Left cardiac atrium (tissue), 4 donors: ENCODE data around the gene CCL2. TPM values are rescaled to one million over a fixed set of nuclear protein-coding genes. Genes with fewer than 3 reads are reported as not detected.
"Not testable (repeated sequence)": the region's sequence is repeated elsewhere in the genome, so short reads cannot be mapped to it uniquely, and the experiment has no call there.

Experiments
- ATAC-seq, 2 donors: fragments of 200-7000 bp; cut with Tn5 transposase; one replicate each; pipeline ENCODE4 v1.9.1; 2020; ENCODE audit warnings: mild to moderate bottlenecking in 2 of 2, moderate library complexity in 2 of 2
- DNase-seq: peaks from one replicate; pipeline ENCODE4 v3.0.0-alpha.2; 2020
- intact Hi-C, 2 donors: fragments of 100-400 bp; cut with DNase I; formaldehyde crosslinking; loops; one replicate each; pipeline versions ENCODE4 v1.14.1 to v1.15.1; 2022 to 2023
- long read RNA-seq: library from polyadenylated mRNA; unstranded; transcript quantifications from one replicate; pipeline ENCODE4 v2.0.0, GENCODE V29; 2021
- total RNA-seq, 2 donors: library from RNA; stranded (reverse); fragmentation: NEBNext Ultra II Directional; extraction: Animal tissue kit (Norgen Biotek cat#: 25700); gene quantifications; one replicate each; pipeline ENCODE4 v1.2.1, GENCODE V29; 2021
- donor health status: DM: no; HTN: yes; CAD: no.
- donor health status: DM: no; HTN: yes; CAD: no; lungs with severe emphysema.
- donor health status: DM: yes; HTN: yes; CAD: no.
- donor health status: Dilated cardiomyopathy.

CCL2 gene
- 100 to 1,000 TPM in 1 of 2 donors, 10 to 100 TPM in 1; 36.8 to 268 TPM for total RNA-seq
- long read RNA-seq, transcript CCL2-201 (3 exons, 741 nt) = major isoform, 25 of 28 reads
- long read RNA-seq, partial matches to known transcripts = 0 of 28 reads
- long read RNA-seq, other reads (novel, unspliced or antisense) = 0 of 28 reads

- peak; percentile 84 for DNase-seq
- intact Hi-C loops = loop anchor here in 1 of 2 donors (5.0 kb wide), 1 partner anchor 53 kb away; no protein-coding TSS in a partner anchor
- ATAC-seq = peak; percentile 62 to 74
These were observed at the start of gene CCL2 for GRCh38 chr17:34254651-34255380. TSS of gene CCL2 (plus strand) at chr17:34255285. CDS start at chr17:34255350, 65 bp downstream.

- no peak for ATAC-seq
- intact Hi-C loops = no loop called here
- DNase-seq = no peak
These were observed 49.7 kb upstream of the CCL2 start for GRCh38 chr17:34205401-34205800.

GRCh38 chr17:34206569-34206968 is 48.5 kb upstream of the CCL2 start:
- intact Hi-C loops = no loop called here
- DNase-seq (no peak), ATAC-seq (no peak)

- no peak for DNase-seq
- ATAC-seq = no peak
- intact Hi-C loops = no loop called here
These were observed 47.5 kb upstream of the CCL2 start for GRCh38 chr17:34207572-34207971.

- no peak for DNase-seq
- intact Hi-C loops = no loop called here
- no peak for ATAC-seq
These were observed 36.3 kb upstream of the CCL2 start for GRCh38 chr17:34218748-34219147.

GRCh38 chr17:34219405-34219804 is 35.7 kb upstream of the CCL2 start:
- intact Hi-C loops = no loop called here
- DNase-seq = no peak
- ATAC-seq = peak in 1 of 2 donors; percentile 30

GRCh38 chr17:34220045-34220751 is 34.9 kb upstream of the CCL2 start:
- DNase-seq = no peak
- intact Hi-C loops = no loop called here
- no peak for ATAC-seq

GRCh38 chr17:34220752-34221395 is 34.2 kb upstream of the CCL2 start:
- ATAC-seq (peak; percentile 59 to 71), DNase-seq (no peak)
- intact Hi-C loops = no loop called here

- intact Hi-C loops = no loop called here
- no peak for ATAC-seq
- DNase-seq = no peak
These were observed 33.7 kb upstream of the CCL2 start for GRCh38 chr17:34221411-34221810.

- intact Hi-C loops = no loop called here
- no peak for DNase-seq
- ATAC-seq = no peak
These were observed 32.2 kb upstream of the CCL2 start for GRCh38 chr17:34222722-34223497.

GRCh38 chr17:34225046-34225445 is 30.0 kb upstream of the CCL2 start:
- DNase-seq = no peak
- intact Hi-C loops = no loop called here
- ATAC-seq = no peak

- no peak for DNase-seq
- ATAC-seq = no peak
- intact Hi-C loops = no loop called here
These were observed 28.9 kb upstream of the CCL2 start for GRCh38 chr17:34226011-34226743.

GRCh38 chr17:34226744-34227034 is 28.4 kb upstream of the CCL2 start:
- DNase-seq = no peak
- ATAC-seq = no peak
- intact Hi-C loops = no loop called here

- DNase-seq, ATAC-seq, intact Hi-C loops: not testable (repeated sequence)
These were observed 27.8 kb upstream of the CCL2 start for GRCh38 chr17:34227293-34227692.

GRCh38 chr17:34227707-34228106 is 27.4 kb upstream of the CCL2 start:
- no peak for ATAC-seq
- intact Hi-C loops = no loop called here

GRCh38 chr17:34228781-34229180 is 26.3 kb upstream of the CCL2 start:
- ATAC-seq (no peak), DNase-seq (no peak)
- intact Hi-C loops = no loop called here

More at GRCh38 chr17:34227707-34228106, 27.4 kb upstream of the CCL2 start:
- no peak for DNase-seq

- ATAC-seq = no peak
These were observed 24.7 kb upstream of the CCL2 start for GRCh38 chr17:34230342-34230741.

GRCh38 chr17:34234616-34235015 is 20.5 kb upstream of the CCL2 start:
- intact Hi-C loops = loop anchor here in 1 of 2 donors (5.0 kb wide), 1 partner anchor 32 kb away; no protein-coding TSS in a partner anchor
- DNase-seq (no peak), ATAC-seq (no peak)

More at GRCh38 chr17:34230342-34230741, 24.7 kb upstream of the CCL2 start:
- no peak for DNase-seq
- intact Hi-C loops = no loop called here
